IMR-90 (cell line): ENCODE data around the gene TCF12.

Source experiments
- BHLHE40 ChIP-seq: fragments of 150-350 bp; IDR thresholded peaks from 2 replicates; pipeline ENCODE4 v1.6.1; 2016; ENCODE audit warnings: mild to moderate bottlenecking, low read depth, low read length
- CHD1 ChIP-seq: IDR thresholded peaks from 2 replicates; pipeline ENCODE4 v1.6.1; 2012; ENCODE audit warnings: low read depth, low read length, improper control_type of control experiment
- CTCF ChIP-seq: conservative IDR thresholded peaks from 2 replicates; pipeline ENCODE4 v1.5.1; 2012; ENCODE audit warnings: mild to moderate bottlenecking, low read depth, low read length, improper control_type of control experiment
- ELK1 ChIP-seq: fragments of 150-350 bp; IDR thresholded peaks from 2 replicates; pipeline ENCODE4 v1.6.1; 2016; ENCODE audit warnings: low read depth, mild to moderate bottlenecking, low read length, moderate library complexity, borderline replicate concordance
- FOS ChIP-seq: fragments of 150-350 bp; IDR thresholded peaks from 2 replicates; pipeline ENCODE4 v1.6.1; 2016; ENCODE audit warnings: low read depth, low read length
- MAFK ChIP-seq: IDR thresholded peaks from 2 replicates; pipeline ENCODE4 v1.6.1; 2012; ENCODE audit warnings: low read depth, low read length, improper control_type of control experiment
- MAZ ChIP-seq: IDR thresholded peaks from 2 replicates; pipeline ENCODE4 v1.6.1; 2012; ENCODE audit warnings: low read depth, mild to moderate bottlenecking, low read length, improper control_type of control experiment, moderate library complexity, borderline replicate concordance
- MXI1 ChIP-seq: IDR thresholded peaks from 2 replicates; pipeline ENCODE4 v1.6.1; 2012; ENCODE audit warnings: low read depth, mild to moderate bottlenecking, low read length, moderate library complexity, borderline replicate concordance
- NFE2L2 ChIP-seq: fragments of 150-350 bp; IDR thresholded peaks from 2 replicates; pipeline ENCODE4 v1.6.1; 2016; ENCODE audit warnings: low read depth, mild to moderate bottlenecking, low read length
- POLR2A ChIP-seq: IDR thresholded peaks from 2 replicates; pipeline ENCODE4 v1.6.1; 2012; ENCODE audit warnings: mild to moderate bottlenecking, low read depth, low read length
- RAD21 ChIP-seq: IDR thresholded peaks from 2 replicates; pipeline ENCODE4 v1.6.1; 2012; ENCODE audit warnings: low read length, improper control_type of control experiment
- RCOR1 ChIP-seq: IDR thresholded peaks from 2 replicates; pipeline ENCODE4 v1.6.1; 2012; ENCODE audit warnings: mild to moderate bottlenecking, low read length, improper control_type of control experiment; ENCODE audit not compliant: insufficient replicate concordance
- SMC3 ChIP-seq: fragments of 150-350 bp; IDR thresholded peaks from 2 replicates; pipeline ENCODE4 v1.6.1; 2016; ENCODE audit warnings: low read depth, mild to moderate bottlenecking, antibody characterized with exemption, low read length, moderate library complexity
- USF2 ChIP-seq: fragments of 150-350 bp; IDR thresholded peaks from 2 replicates; pipeline ENCODE4 v1.6.1; 2017; ENCODE audit warnings: mild to moderate bottlenecking, antibody characterized with exemption, low read length, low read depth

GRCh38 chr15:56959318-56959648 lies 40.8 kb downstream of the TCF12 start:
- no peak for TF ChIP-seq CTCF
- TF ChIP-seq FOS, result no peak
- no peak for TF ChIP-seq RCOR1
- TF ChIP-seq SMC3, result no peak
- no peak for TF ChIP-seq RAD21
- no peak for TF ChIP-seq BHLHE40
- no peak for TF ChIP-seq POLR2A
- TF ChIP-seq NFE2L2, result no peak
- TF ChIP-seq MXI1, result no peak
- TF ChIP-seq ELK1, result no peak
- no peak for TF ChIP-seq MAFK
- TF ChIP-seq USF2, result no peak
- TF ChIP-seq CHD1, result no peak
- TF ChIP-seq MAZ, result no peak
